Fibroblast of mammary gland (primary cell): Measurements from ENCODE around the gene AXIN2.

Experiments
- DNase-seq: peaks from one replicate; pipeline ENCODE4 v3.0.0-alpha.2; 2010; ENCODE audit warnings: low read depth
- H3K4me3 ChIP-seq: 2 replicates; pipeline ENCODE4 v1.5.1; 2011; ENCODE audit warnings: low read depth, mild to moderate bottlenecking, low read length, moderate library complexity; ENCODE audit not compliant: control insufficient read depth
- TF ChIP-seq, protein P1 (sequence below): conservative IDR thresholded peaks from 2 replicates; pipeline ENCODE4 v1.5.1; 2011; ENCODE audit warnings: low read depth, low read length, inconsistent platforms; ENCODE audit not compliant: control insufficient read depth, insufficient read depth

AXIN2 gene

DNA sequence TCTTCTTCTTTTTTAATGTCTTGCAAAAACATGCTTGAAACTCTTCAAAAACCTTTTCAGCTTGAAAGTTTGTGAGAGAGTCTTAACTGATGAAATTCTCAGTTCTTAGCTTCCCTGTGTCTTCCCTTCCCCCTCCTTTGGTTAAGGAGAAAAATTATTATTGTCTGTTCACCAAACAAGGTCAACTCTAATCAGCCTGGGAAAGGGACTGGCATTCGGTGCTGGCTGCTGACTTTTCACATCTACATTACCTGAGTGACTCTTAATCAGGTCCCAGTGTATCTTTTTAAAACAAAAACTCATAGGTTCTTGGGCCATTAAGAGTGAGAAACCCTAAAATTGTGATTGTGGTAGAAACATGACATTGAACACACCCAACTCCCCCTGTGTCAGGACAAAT, 39.1 kb upstream of the AXIN2 start:
- no peak for DNase-seq
- H3K4me3 ChIP-seq: no peak overlapping the region
- TF ChIP-seq, protein P1, sequence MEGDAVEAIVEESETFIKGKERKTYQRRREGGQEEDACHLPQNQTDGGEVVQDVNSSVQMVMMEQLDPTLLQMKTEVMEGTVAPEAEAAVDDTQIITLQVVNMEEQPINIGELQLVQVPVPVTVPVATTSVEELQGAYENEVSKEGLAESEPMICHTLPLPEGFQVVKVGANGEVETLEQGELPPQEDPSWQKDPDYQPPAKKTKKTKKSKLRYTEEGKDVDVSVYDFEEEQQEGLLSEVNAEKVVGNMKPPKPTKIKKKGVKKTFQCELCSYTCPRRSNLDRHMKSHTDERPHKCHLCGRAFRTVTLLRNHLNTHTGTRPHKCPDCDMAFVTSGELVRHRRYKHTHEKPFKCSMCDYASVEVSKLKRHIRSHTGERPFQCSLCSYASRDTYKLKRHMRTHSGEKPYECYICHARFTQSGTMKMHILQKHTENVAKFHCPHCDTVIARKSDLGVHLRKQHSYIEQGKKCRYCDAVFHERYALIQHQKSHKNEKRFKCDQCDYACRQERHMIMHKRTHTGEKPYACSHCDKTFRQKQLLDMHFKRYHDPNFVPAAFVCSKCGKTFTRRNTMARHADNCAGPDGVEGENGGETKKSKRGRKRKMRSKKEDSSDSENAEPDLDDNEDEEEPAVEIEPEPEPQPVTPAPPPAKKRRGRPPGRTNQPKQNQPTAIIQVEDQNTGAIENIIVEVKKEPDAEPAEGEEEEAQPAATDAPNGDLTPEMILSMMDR: no peak

DNA sequence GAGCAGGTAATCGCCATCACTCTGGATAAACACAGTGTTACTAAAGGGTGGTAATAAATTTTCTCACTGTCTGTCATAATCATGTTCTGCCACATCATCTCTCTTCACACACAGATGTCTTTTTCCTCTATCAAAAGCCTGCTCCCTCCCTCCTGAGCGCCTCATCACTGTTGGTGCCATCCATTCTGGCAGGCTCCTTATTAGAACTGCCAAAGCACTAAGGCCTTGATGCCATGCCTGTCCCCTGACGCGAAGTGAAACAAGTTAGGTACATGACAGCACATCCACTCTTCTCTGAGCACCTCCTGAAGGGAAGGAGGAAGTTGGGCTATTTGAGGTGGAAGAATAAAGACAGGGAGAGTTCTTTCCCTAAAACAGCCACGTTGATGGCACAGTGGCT, 38.2 kb upstream of the AXIN2 start:
- H3K4me3 ChIP-seq: no peak overlapping the region
- DNase-seq: no peak
- TF ChIP-seq, protein P1: no peak

DNA sequence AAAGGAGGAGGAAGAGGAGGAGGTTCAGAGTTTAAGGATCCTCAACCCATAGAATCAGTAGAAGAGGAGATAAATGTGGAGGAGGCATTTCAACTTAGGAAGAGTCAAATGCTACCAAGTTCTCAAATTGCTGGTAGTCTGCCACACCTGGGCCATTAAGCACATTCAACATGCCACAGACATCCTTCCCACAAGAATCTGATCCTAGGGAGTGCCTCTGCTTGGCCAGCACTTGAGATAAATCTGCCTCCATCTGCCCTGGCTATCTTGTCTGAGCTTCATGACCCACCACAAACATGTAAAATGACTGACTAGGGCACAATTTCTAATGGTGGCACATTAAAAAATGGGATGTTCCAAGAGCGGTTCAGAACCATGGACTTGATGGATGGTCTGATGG, 37.3 kb upstream of the AXIN2 start:
- no peak for DNase-seq
- TF ChIP-seq, protein P1: no peak
- no peak overlapping the region for H3K4me3 ChIP-seq

DNA sequence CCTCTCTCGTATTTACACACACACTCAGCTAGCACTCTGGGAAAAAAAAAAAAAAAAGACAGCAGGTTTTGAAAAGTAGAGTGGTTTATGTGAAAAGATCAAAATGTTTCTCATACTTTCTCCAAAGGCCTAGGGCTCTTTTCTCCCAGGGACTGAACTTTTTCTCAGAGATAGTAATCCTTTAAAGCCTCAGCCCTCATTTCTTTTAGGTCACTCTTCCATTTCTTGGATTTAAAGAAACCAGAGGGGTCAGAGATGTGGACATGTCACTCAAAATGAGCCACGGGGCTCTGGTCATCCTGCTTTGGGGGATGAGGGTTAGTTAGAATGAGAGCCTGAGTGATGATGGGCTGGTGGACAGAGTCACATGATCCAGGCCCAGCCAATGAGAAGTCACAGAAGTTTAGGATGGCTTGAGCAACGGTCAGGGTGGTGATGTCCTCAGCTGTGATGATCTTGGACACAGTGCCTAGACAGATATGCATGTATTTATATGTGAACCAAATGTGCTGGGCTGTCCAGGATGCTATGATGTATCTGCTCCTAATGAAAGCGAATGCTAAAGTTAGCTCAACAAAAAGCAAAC, 33.7 kb upstream of the AXIN2 start:
- DNase-seq: no peak
- TF ChIP-seq, protein P1: no peak
- no peak overlapping the region for H3K4me3 ChIP-seq

DNA sequence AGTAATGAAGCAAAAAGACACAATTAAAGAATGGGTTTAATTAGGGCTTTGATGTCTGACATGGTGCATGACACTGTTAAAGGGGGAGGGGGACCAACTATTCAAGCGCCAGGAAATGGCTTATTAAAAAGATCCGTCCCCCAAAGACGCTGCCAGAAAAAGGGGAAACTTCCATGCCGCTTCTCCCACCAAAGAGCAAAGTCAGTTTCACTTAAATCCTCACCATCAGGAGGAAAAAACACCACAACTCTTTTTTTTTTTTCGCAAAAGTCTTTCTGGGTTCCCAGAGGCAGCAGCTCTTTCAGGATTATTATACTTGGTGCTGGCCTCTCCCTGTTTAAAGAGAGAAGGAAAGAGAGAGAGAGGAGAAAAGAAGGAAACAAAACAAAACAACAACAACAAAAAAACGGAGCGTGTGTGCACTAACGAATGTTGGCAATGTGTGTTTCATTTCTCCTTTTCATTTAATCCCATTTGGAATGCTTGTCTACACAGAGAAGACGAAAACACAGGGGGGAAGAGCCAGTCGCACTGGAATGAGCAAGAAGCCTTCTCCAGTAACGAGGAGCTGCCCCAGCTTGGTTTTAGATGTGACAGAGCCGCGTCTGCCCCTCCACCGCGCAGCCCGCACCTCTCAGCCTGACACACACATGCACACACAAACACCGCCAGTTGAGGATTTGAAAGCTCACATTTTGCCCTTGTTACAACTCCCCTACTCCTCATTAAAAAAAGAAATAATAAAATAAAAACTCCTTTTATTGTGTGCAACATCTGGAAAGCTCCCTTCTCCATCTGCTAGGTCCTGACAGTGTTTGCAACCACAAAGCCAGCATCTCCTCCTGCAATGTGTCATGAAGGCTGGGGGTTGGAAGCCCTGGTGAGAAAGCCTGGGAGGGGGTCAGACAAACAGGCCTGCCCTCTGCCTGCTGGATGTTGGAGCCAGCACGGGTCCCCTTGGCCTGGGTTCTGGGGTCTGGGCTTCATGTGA, 32.7 kb upstream of the AXIN2 start:
- DNase-seq: peak; percentile 31
- TF ChIP-seq, protein P1: no peak
- H3K4me3 ChIP-seq: no peak overlapping the region

DNA sequence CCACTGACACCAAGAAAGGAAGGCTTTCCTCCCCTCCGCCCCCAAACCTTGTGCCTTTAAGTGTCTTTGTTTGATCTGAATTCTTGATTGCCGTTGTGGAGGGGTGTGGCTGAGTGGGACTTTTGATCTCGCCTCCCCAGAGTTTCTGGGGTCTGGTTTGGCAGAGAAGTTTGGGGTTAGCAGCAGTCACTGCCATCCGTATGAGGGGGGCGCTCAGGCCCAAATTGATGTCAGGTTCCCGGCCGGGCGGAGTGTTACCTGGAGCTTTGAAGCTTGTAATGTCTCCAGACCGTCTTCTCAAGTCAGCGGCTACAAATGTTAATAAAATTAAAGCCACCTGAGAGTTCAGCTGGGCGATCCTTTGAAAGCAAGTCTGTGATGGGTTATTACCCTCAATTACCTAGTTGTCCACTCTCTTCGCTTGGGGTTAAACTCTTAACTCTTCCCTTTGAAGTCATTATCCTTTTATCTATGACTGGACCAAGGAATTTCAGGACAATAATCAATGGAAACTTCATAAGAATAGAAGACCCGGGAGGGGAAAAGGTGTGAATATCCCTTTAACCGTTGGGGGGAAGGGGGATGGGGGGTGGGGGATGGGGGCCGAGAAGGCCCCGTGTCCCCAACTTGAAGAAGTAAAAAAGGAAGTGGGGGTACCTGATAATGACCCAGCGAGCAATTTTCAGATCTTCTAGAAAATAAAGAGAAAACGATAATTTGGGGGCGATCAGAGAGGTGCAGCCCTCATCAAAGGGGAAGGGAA, 31.8 kb upstream of the AXIN2 start:
- H3K4me3 ChIP-seq: no peak overlapping the region
- DNase-seq: no peak
- TF ChIP-seq, protein P1: no peak
